ENCODE measurements around the gene GPR162. TPM values are rescaled to one million over a fixed set of nuclear protein-coding genes. Genes with fewer than 3 reads are reported as not detected.

Gene GPR162
- total and polyA plus RNA-seq, 10 of the 15 experiments (the other 5 are each of a cell fraction or from before 2014, with no cell fraction given): not detected

DNA sequence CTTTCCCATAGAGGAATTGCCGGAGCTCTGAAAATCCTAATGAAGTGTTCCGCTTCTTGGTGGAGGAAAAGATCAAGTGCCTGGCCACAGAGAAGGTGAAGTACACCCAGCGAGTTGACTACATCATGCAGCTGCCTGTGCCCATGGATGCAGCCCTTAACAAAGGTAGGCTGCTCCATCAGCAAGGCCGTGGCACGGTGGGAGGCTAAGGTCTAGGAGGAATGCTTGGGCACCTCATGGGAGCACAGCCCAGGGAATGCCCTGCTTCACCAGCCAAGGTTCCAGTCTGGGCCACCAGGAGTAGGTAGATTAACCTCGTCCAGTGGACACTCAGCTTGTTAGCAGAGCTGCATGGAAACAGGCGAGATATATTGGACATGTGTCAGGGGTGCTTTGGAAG is 39.3 kb downstream of the GPR162 start:
- Histone ChIP-seq H3K79me2 (ENCODE audit: control insufficient read depth, insufficient read depth, low read length) (no peaks in the 10 kb centered on the region), H3K36me3 (ENCODE audit: control insufficient read depth in 2 of 2, insufficient read depth in 2 of 2, low read length in 1 of 2) (peaks cover 47 to 50% of the 10 kb centered on the region in 2 experiments), H3K27me3 (replicated peaks in 1 of 2; ENCODE audit: control insufficient read depth in 2 of 2, insufficient read depth in 2 of 2, low read length in 1 of 2) (no peaks in the 10 kb centered on the region), H2AFZ (ENCODE audit: control insufficient read depth, low read depth, low read length) (no peak overlapping the region), H3K4me2 (ENCODE audit: control insufficient read depth, insufficient read depth) (no peak overlapping the region), H3K9me3 (replicated peaks; ENCODE audit: control insufficient read depth, insufficient read depth, low read length) (no peaks in the 10 kb centered on the region), H3K4me3 (no peak overlapping the region), H4K20me1 (ENCODE audit: control insufficient read depth, insufficient read depth) (no peaks in the 10 kb centered on the region), H3K9ac (ENCODE audit: control insufficient read depth, insufficient read depth, low read length) (no peak overlapping the region), H3K27ac (ENCODE audit: control insufficient read depth, insufficient read depth) (no peak overlapping the region), H3K4me1 (ENCODE audit: control insufficient read depth, insufficient read depth, low read length) (no peaks in the 10 kb centered on the region)
- in situ Hi-C loops (cut with MboI) (no loop called here), intact Hi-C loops (cut with micrococcal nuclease; ENCODE audit: unreplicated experiment) (no loop called here)
- SMC1A ChIA-PET (ENCODE audit: uncharacterized antibody, unreplicated experiment): interaction anchor here (1.4 kb wide), 1 partner anchor 22 kb away, joined by 3 read pairs; no protein-coding TSS in a partner anchor
- CTCF ChIA-PET: no interaction called here
- 95% methylated on average over 7 of the region's 7 CpGs for WGBS (ENCODE audit: insufficient coverage, insufficient replicate concordance, low lambda C conversion rate, missing lambda C conversion rate)
- RAD21 ChIA-PET (ENCODE audit: unreplicated experiment): no interaction called here
- no peak for DNase-seq (ENCODE audit: low read depth, low spot score)
- FAIRE-seq: no peak
- POLR2A ChIA-PET: interaction anchor here (0.9 to 1.7 kb wide), 3 partner anchors 9 to 12 kb away, joined by 3 read pairs; partner anchors contain the start of genes CDCA3, SPSB2 and USP5
- ATAC-seq: no peak
- no TSS peak for BruUV-seq (replicated peaks)
- TF ChIP-seq RUNX3 (IDR thresholded peaks at IDR 0.05; ENCODE audit: low read length) (no peak), TCF3 (IDR thresholded peaks at IDR 0.05; ENCODE audit: borderline replicate concordance, insufficient read depth, low read depth, low read length) (no peak), E2F8 (IDR thresholded peaks at IDR 0.05; ENCODE audit: low read depth, partially characterized antibody) (no peak), MTA3 (IDR thresholded peaks at IDR 0.05; ENCODE audit: borderline replicate concordance, low read length) (no peak), IRF5 (IDR thresholded peaks at IDR 0.05; ENCODE audit: borderline replicate concordance) (no peak), FOS (IDR thresholded peaks at IDR 0.05; ENCODE audit: borderline replicate concordance, extremely low read depth, insufficient read length) (no peak), SREBF2 (IDR thresholded peaks at IDR 0.05; ENCODE audit: low read length) (no peak), CREB1 (IDR thresholded peaks at IDR 0.05; ENCODE audit: low read depth) (no peak), POLR2A (IDR thresholded peaks at IDR 0.05; ENCODE audit: low read depth, low read length) (no peak), ATF3 (IDR thresholded peaks at IDR 0.05; ENCODE audit: borderline replicate concordance, extremely low read depth, low read depth, low read length) (no peak), EED (IDR thresholded peaks at IDR 0.05; ENCODE audit: low read depth) (no peak), IRF4 (IDR thresholded peaks at IDR 0.05; ENCODE audit: low read depth, low read length) (no peak), LARP7 (IDR thresholded peaks at IDR 0.05) (no peak)
- TF ChIP-seq, protein P1, sequence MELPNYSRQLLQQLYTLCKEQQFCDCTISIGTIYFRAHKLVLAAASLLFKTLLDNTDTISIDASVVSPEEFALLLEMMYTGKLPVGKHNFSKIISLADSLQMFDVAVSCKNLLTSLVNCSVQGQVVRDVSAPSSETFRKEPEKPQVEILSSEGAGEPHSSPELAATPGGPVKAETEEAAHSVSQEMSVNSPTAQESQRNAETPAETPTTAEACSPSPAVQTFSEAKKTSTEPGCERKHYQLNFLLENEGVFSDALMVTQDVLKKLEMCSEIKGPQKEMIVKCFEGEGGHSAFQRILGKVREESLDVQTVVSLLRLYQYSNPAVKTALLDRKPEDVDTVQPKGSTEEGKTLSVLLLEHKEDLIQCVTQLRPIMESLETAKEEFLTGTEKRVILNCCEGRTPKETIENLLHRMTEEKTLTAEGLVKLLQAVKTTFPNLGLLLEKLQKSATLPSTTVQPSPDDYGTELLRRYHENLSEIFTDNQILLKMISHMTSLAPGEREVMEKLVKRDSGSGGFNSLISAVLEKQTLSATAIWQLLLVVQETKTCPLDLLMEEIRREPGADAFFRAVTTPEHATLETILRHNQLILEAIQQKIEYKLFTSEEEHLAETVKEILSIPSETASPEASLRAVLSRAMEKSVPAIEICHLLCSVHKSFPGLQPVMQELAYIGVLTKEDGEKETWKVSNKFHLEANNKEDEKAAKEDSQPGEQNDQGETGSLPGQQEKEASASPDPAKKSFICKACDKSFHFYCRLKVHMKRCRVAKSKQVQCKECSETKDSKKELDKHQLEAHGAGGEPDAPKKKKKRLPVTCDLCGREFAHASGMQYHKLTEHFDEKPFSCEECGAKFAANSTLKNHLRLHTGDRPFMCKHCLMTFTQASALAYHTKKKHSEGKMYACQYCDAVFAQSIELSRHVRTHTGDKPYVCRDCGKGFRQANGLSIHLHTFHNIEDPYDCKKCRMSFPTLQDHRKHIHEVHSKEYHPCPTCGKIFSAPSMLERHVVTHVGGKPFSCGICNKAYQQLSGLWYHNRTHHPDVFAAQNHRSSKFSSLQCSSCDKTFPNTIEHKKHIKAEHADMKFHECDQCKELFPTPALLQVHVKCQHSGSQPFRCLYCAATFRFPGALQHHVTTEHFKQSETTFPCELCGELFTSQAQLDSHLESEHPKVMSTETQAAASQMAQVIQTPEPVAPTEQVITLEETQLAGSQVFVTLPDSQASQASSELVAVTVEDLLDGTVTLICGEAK (IDR thresholded peaks at IDR 0.05; ENCODE audit: borderline replicate concordance): no peak
- TF ChIP-seq, protein P2, sequence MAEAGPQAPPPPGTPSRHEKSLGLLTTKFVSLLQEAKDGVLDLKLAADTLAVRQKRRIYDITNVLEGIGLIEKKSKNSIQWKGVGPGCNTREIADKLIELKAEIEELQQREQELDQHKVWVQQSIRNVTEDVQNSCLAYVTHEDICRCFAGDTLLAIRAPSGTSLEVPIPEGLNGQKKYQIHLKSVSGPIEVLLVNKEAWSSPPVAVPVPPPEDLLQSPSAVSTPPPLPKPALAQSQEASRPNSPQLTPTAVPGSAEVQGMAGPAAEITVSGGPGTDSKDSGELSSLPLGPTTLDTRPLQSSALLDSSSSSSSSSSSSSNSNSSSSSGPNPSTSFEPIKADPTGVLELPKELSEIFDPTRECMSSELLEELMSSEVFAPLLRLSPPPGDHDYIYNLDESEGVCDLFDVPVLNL (IDR thresholded peaks at IDR 0.05; ENCODE audit: low read depth, low read length): no peak

All from GM12878 (cell line).